K562 (cell line): Measurements from ENCODE around the gene CRLF1. TPM values are rescaled to one million over a fixed set of nuclear protein-coding genes. Genes with fewer than 3 reads are reported as not detected.

Experiments
- CBFA2T2 ChIP-seq: fragments of 450-650 bp; conservative IDR thresholded peaks from 2 replicates; pipeline ENCODE4 v1.6.1; 2017; ENCODE audit warnings: mild to moderate bottlenecking
- ERF ChIP-seq: fragments of 450-650 bp; formaldehyde crosslinking; IDR thresholded peaks from 2 replicates; pipeline ENCODE4 v1.4.0; 2020; ENCODE audit warnings: mild to moderate bottlenecking, mixed read lengths
- FUS ChIP-seq: fragments of 200-400 bp; formaldehyde crosslinking; optimal IDR thresholded peaks from 2 replicates; pipeline ENCODE3; 2017; ENCODE audit warnings: low read depth, low read length
- HLTF ChIP-seq: fragments of 450-650 bp; IDR thresholded peaks from 2 replicates; pipeline ENCODE4 v1.6.1; 2016
- ILF3 ChIP-seq: fragments of 450-650 bp; IDR thresholded peaks from 2 replicates; pipeline ENCODE4 v1.6.1; 2018; ENCODE audit warnings: antibody characterized with exemption, mild to moderate bottlenecking, moderate library complexity, borderline replicate concordance
- MYBL2 ChIP-seq, 2 experiments: fragments of 450-650 bp in 1 of 2; sonication (generic) in 1 of 2; formaldehyde crosslinking in 1 of 2; IDR thresholded peaks; 2 replicates each; pipeline versions ENCODE4 v1.6.1 to v1.8.1; 2017 to 2022; ENCODE audit warnings: borderline replicate concordance in 1 of 2, inconsistent platforms in 1 of 2, low read depth in 1 of 2, mild to moderate bottlenecking in 1 of 2, missing genetic modification reagents in 1 of 2, moderate library complexity in 1 of 2
- POLR2B ChIP-seq: fragments of 450-650 bp; IDR thresholded peaks from 2 replicates; pipeline ENCODE4 v1.6.1; 2018; ENCODE audit warnings: low read depth; ENCODE audit not compliant: partially characterized antibody
- SIN3B ChIP-seq: fragments of 450-650 bp; IDR thresholded peaks from 2 replicates; pipeline ENCODE4 v1.6.1; 2017; ENCODE audit warnings: low read depth, mild to moderate bottlenecking, moderate library complexity
- ZKSCAN8 ChIP-seq: fragments of 200-800 bp; sonication (Bioruptor generic); IDR thresholded peaks from 2 replicates; pipeline ENCODE4 v1.6.1; 2016; ENCODE audit warnings: missing genetic modification characterization, missing compliant biosample characterization
- ZNF354B ChIP-seq: fragments of 250-450 bp; sonication (Bioruptor Pico); IDR thresholded peaks from 2 replicates; pipeline ENCODE4 v1.4.0; 2020
- ZNF436 ChIP-seq: fragments of 250-450, 450-650 bp; sonication (Bioruptor Pico); formaldehyde crosslinking; IDR thresholded peaks from 2 replicates; pipeline ENCODE4 v1.7.0; 2020; ENCODE audit warnings: mild to moderate bottlenecking
- polyA plus RNA-seq, 8 experiments: library from polyadenylated mRNA; depleted of rRNA in 4 of 8; stranded (reverse) in 5 of 8; unstranded in 3 of 8; fragments of >200 nt; fragmentation: Nextera tagmentation in 2 of 8; fragmentation: Illumina TruSeq in 1 of 8; extraction: Ambion mirVana in 2 of 8; extraction: Trizol in 1 of 8; gene quantifications; 2 replicates each; pipeline versions ENCODE4 v1.2.1 to v1.2.3, GENCODE V29; 2011 to 2014; ENCODE audit warnings: inconsistent platforms in 1 of 8, missing spikeins in 1 of 8
- total RNA-seq, 7 experiments: library from RNA; depleted of rRNA in 6 of 7; stranded (reverse); fragments of >200 nt in 6 of 7; fragmentation: Illumina TruSeq in 2 of 7; extraction: Trizol in 2 of 7; gene quantifications; 2 replicates each; pipeline versions ENCODE4 v1.2.1 to v1.2.3, GENCODE V29; 2011 to 2021; ENCODE audit warnings: low replicate concordance in 1 of 7
- TF ChIP-seq, protein P1 (sequence below): fragments of 450-650 bp; IDR thresholded peaks from 2 replicates; pipeline ENCODE4 v1.6.1; 2017; ENCODE audit warnings: antibody characterized with exemption
- TF ChIP-seq, protein P2 (sequence below), 3 experiments: fragments of 200-800 bp in 1 of 3; fragments of 250-450 bp in 1 of 3; fragments of 450-650 bp in 1 of 3; sonication (Bioruptor Pico) in 1 of 3; sonication (Bioruptor generic) in 1 of 3; formaldehyde crosslinking in 1 of 3; IDR thresholded peaks; 2 replicates each; pipeline versions ENCODE4 v1.6.1 to v1.8.0; 2016 to 2022; ENCODE audit warnings: mild to moderate bottlenecking in 2 of 3, missing genetic modification characterization in 2 of 3, missing compliant biosample characterization in 1 of 3, moderate library complexity in 1 of 3
- TF ChIP-seq, protein P3 (sequence below): fragments of 200-400 bp; formaldehyde crosslinking; IDR thresholded peaks from 2 replicates; pipeline ENCODE4 v1.6.1; 2017; ENCODE audit warnings: mild to moderate bottlenecking, low read depth, low read length, moderate library complexity

The CRLF1 gene
- total and polyA plus RNA-seq, 9 of the 15 experiments (the other 6 are each of a cell fraction or from before 2014, with no cell fraction given) = 0.85 to 3.6 (median 1.7) TPM

DNA sequence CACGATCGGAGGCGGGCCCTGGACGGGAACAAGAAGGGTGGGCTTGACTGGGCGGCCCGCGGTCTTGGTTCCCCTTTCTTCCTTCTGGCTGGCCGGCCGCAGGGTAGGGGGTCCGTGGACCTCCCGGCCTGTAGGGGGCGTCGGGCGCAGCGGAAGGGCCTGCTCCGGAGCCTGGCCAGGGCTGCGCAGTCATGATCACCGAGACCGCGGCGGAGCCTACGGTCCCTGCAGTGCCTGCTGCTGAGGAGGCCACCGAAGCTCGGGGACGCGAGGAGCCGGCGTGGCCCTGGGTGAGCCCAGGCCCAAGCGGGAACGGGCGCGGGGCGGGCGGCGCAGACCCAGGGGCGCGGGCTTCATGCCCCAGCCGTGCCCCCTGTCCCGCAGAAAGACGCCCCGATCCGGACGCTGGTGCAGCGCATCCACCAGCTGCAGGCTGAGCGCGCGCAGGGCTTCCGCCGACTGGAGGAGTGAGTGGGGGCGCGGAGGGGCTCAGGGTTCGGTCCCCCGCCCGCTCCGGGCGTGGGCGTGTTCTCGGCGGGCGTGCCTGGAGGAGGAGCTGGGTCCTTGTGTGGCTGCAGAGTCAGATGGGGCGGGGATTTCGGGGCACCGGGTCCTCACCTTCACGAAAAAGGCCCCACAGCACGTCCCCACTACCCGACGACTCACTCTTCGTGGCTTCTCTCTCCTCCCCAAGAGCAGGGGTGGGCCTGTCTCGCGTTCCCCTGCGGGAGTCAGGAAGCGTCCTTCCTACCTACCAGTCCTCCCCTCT lies 17.8 kb downstream of the CRLF1 start, which contains the start of gene REX1BD (continued):
- TF ChIP-seq MYBL2 (IDR thresholded peaks at IDR 0.05; ENCODE audit: low read depth) = no peak
- no peak for TF ChIP-seq MYBL2 (CRISPR knock-in tag; IDR thresholded peaks at IDR 0.05; ENCODE audit: borderline replicate concordance)
- peak; percentile 77; the same call in 1 of the 2 replicates for TF ChIP-seq HLTF
- 0 out of 2 replicates have a peak, but pooled peaks have one; percentile 11 for TF ChIP-seq ZNF436 (CRISPR knock-in tag)
- no peak; the same call in 1 of the 2 replicates for TF ChIP-seq CBFA2T2
- TF ChIP-seq, protein P1, sequence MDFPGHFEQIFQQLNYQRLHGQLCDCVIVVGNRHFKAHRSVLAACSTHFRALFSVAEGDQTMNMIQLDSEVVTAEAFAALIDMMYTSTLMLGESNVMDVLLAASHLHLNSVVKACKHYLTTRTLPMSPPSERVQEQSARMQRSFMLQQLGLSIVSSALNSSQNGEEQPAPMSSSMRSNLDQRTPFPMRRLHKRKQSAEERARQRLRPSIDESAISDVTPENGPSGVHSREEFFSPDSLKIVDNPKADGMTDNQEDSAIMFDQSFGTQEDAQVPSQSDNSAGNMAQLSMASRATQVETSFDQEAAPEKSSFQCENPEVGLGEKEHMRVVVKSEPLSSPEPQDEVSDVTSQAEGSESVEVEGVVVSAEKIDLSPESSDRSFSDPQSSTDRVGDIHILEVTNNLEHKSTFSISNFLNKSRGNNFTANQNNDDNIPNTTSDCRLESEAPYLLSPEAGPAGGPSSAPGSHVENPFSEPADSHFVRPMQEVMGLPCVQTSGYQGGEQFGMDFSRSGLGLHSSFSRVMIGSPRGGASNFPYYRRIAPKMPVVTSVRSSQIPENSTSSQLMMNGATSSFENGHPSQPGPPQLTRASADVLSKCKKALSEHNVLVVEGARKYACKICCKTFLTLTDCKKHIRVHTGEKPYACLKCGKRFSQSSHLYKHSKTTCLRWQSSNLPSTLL = no peak
- no peak for TF ChIP-seq ERF
- TF ChIP-seq, protein P2, sequence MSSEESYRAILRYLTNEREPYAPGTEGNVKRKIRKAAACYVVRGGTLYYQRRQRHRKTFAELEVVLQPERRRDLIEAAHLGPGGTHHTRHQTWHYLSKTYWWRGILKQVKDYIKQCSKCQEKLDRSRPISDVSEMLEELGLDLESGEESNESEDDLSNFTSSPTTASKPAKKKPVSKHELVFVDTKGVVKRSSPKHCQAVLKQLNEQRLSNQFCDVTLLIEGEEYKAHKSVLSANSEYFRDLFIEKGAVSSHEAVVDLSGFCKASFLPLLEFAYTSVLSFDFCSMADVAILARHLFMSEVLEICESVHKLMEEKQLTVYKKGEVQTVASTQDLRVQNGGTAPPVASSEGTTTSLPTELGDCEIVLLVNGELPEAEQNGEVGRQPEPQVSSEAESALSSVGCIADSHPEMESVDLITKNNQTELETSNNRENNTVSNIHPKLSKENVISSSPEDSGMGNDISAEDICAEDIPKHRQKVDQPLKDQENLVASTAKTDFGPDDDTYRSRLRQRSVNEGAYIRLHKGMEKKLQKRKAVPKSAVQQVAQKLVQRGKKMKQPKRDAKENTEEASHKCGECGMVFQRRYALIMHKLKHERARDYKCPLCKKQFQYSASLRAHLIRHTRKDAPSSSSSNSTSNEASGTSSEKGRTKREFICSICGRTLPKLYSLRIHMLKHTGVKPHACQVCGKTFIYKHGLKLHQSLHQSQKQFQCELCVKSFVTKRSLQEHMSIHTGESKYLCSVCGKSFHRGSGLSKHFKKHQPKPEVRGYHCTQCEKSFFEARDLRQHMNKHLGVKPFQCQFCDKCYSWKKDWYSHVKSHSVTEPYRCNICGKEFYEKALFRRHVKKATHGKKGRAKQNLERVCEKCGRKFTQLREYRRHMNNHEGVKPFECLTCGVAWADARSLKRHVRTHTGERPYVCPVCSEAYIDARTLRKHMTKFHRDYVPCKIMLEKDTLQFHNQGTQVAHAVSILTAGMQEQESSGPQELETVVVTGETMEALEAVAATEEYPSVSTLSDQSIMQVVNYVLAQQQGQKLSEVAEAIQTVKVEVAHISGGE (CRISPR knock-in tag; IDR thresholded peaks at IDR 0.05) = peak in 1 of 3 experiments; percentile 81; a peak in 2 of 6 replicates
- TF ChIP-seq ZKSCAN8 (CRISPR knock-in tag) = 0 out of 2 replicates have a peak, but pooled peaks have one; percentile 17
- peak; percentile 61 for TF ChIP-seq POLR2B
- peak; percentile 94 for TF ChIP-seq FUS
- 0 out of 2 replicates have a peak, but pooled peaks have one; percentile 3 for TF ChIP-seq ZNF354B
- TF ChIP-seq, protein P3, sequence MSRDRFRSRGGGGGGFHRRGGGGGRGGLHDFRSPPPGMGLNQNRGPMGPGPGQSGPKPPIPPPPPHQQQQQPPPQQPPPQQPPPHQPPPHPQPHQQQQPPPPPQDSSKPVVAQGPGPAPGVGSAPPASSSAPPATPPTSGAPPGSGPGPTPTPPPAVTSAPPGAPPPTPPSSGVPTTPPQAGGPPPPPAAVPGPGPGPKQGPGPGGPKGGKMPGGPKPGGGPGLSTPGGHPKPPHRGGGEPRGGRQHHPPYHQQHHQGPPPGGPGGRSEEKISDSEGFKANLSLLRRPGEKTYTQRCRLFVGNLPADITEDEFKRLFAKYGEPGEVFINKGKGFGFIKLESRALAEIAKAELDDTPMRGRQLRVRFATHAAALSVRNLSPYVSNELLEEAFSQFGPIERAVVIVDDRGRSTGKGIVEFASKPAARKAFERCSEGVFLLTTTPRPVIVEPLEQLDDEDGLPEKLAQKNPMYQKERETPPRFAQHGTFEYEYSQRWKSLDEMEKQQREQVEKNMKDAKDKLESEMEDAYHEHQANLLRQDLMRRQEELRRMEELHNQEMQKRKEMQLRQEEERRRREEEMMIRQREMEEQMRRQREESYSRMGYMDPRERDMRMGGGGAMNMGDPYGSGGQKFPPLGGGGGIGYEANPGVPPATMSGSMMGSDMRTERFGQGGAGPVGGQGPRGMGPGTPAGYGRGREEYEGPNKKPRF = no peak
- TF ChIP-seq ILF3 = no peak
- peak; percentile 75; the same call in 1 of the 2 replicates for TF ChIP-seq SIN3B
